HG03025 (cell line): ENCODE results near the gene CUL4A.
"Not testable (repeated sequence)": the region's sequence is repeated elsewhere in the genome, so short reads cannot be mapped to it uniquely, and the experiment has no call there.

Experiments
- ATAC-seq: cut with Tn5 transposase; IDR thresholded peaks from one replicate; pipeline ENCODE4 v1.9.1; 2021; ENCODE audit warnings: mild to moderate bottlenecking, moderate library complexity; ENCODE audit not compliant: unreplicated experiment, low FRiP score

Gene CUL4A

DNA sequence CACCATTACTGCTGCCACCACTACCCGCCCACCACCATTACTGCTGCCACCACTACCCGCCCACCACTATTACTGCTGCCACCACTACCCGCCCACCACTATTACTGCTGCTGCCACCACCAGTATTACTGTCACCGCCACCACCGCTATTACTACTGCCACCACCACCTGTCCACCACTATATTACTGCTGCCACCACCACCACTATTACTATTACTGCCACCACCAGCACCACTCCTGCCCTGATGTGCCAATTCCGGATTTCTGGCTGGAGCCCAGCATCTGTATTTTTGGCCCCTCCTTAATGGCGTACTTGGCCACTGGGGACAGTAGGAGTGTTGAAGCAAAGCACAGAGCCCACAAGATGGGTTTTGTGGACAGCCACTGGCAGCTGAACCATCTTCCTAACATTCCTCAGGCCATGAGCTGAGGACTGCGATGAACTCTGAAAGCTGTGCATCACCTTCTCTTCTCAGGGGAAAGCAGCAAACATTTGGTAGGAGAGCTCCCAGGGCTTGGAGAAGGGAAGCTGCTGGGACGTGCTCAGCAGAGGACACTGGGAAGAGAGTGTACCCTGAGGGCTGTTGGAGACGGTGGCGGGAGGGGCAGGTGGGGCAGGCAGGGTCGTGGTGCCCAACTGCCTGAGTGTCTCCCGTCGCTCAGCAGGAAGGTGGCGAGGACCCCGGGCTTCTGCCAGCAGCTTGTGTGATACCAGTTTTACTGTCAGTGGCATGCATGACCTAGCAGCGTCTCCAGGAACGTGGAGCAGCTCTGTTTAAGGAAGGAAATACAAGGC, 23.0 kb downstream of the CUL4A start:
- ATAC-seq = no peak

DNA sequence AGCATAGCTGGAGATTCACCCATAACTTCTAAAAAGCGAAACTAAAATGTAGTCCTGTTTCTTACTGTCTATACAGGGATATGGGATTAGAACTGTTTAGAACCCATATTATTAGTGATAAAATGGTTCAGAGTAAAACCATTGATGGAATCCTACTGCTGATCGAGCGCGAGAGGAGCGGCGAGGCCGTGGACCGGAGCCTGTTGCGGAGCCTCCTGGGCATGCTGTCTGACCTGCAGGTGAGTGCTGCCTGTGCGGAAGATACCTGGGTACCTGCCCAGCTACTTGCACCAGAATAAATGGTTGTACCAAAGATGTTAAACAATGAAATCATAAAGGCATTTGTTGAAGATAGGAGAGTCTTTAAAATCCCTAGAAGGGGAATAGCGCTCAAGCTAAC, 23.7 kb downstream of the CUL4A start:
- ATAC-seq = no peak

DNA sequence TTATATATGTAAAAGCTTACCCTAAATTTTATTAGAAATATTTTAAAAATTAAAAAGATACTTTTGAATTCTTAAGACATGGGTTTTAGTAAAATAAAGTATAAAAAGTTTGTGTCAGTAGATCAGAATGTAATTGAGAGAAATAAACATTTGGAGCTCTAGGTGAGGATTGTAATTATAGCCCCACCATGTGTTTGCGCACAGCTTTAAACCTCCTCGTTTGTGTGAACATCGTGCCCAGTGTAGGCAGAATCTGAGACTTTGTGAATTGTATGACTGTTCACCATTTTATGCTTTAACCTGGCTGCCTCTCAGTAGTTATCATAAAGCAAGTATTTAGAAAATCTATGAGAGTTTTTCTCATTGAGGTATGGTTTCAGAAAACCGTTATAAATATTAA, 29.1 kb downstream of the CUL4A start:
- ATAC-seq = no peak

DNA sequence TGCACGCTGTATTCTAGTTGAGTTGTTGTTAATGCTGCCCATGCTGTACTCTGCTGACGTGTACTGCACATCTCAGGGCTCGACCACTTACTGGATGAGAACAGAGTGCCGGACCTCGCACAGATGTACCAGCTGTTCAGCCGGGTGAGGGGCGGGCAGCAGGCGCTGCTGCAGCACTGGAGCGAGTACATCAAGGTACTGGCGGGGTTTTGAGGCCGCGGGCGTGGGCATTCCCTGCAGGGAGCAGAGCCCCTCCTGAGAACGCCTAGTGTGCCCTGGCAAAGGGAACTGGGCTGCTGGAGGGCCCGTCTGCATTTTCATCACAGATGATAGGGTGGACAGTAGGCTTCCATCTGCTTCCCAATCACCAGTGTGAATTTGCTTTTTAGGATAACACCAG, 29.9 kb downstream of the CUL4A start:
- no peak for ATAC-seq

DNA sequence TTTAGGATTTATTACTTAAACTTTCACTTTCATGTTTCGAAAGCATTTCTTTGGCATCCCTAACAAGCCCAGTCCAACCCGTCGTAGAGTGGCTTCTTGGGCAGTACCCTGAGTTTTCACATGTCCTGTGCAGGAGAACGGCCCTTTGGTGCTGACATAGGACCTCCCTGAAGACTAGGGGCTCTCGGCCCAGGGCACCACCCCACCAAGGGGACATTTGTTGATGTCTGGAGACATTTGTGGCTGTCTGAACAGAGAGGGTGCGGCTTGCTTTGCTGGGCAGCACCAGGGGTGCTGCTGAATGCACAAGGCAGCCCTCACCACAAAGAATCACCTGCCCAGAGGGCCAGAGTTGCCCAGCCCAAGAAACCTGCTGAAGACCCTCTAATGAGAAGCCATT, 30.6 kb downstream of the CUL4A start:
- ATAC-seq = no peak

DNA sequence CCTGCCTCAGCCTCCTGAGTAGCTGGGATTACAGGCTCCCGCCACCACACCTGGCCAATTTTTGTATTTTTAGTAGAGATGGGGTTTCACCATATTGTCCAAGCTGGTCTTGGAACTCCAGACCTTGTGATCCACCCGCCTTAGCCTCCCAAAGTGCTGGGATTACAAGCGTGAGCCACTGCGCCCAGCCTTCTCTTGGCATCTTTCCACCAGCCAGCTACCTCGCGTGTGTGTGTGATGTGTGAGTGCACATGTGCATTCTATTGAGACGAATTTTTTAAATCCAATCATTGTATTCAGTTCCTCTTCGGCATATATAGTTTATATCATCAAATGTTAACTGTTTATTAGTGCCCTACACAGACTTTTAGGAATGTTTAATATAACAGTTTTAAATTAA, 32.2 kb downstream of the CUL4A start:
- not testable (repeated sequence) for ATAC-seq

DNA sequence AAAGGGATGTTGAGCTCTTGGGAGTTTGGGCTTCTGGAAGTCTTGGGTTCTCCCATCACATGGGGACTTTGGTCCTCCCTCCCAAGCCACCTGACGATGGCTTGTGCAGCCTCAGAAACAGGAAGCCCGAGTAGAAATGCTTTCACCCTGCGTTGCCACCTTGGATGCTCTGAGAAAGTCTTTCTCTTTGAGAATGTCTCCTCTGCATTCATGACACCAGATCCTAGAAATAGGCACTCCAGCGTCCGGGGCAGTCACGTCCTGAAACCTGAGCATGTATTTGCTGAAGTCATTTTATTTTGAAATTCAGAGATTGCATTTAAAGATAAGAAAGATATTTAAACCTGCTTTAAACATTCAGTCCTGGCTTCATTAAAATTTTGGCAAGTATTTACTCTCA, 34.4 kb downstream of the CUL4A start:
- no peak for ATAC-seq

DNA sequence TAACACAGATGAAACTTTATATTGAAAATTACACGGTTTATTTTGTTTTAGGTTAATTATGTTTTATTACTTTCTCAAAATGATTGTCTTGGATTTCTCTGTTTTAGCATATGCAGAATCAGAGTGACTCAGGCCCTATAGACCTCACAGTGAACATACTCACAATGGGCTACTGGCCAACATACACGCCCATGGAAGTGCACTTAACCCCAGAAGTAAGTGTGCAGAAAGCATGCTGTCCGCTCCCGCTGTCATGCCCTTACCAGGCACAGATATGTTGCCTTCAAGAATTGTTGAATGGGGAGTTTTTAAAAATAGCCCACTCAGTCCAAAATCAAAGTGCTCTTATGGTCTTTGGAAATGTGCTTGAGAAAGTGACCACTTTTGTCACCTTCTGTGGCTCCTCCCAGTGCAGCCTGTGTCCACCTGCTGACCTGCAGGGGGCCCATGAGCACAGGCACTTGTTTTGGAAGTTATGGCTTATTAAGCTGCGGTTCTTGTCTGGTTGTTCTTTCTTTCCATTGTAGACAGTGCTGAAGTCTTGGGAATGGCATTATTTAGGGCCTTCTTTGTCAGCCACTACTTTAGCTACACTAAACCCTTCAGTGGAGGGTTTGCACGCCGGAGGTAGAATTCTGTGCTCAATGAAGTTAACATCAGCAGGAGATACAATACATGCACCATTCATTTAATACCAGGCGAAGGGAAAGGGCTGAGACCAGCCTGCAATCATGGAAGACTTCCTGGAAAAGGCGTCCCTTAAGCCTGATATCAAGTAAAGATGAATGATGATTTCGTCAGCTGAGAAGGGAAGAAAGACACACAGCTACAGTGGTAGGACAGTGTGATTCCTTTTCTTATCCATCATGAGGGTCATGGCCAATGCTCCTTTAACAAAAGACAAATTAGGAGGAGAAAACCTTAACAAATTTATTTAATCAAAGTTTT, 36.7 kb downstream of the CUL4A start:
- no peak for ATAC-seq

DNA sequence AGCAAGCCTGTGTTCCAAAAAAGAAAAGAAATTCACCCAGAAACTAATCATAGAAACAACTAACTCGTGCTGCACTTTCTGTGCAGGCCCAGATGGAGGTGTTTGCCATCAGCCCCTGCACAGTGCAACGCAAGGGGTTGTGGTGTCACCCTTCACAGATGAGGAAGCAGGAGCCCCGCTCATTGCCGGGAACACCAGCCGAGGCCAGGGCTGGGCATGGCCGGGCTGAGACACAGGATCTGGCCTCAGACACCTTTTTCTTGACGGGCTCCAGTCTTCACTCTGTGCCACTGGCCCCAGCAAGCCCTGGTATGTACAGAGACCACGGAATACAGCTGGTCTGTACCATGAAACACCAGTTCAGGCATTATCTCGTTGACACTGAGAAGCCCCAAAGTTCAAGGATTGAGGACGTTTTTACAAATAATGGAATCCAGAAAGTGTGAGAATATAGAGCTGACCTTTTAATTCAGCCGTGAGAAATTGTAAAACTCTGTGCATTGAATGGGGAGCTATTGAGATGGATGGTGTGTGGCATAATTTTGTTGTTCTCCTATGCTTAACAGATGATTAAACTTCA, 43.2 kb downstream of the CUL4A start:
- ATAC-seq = no peak

DNA sequence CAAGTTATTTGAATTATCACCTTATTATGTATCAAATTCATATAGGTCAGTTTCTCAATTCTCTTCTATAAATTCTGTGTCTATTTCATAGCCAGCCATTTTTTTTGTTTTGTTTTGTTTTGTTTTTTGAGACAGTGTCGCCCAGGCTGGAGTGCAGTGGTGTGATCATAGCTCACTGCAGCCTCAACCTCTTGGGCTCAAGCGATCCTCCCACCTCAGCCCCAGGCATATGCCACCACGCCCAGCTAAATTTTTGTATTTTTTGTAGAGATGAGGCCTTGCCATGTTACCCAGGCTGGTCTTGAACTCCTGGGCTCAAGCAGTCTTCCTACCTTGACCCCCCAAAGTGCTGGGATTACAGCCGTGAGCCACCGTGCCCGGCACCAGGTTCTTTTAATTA, 48.5 kb downstream of the CUL4A start:
- not testable (repeated sequence) for ATAC-seq

DNA sequence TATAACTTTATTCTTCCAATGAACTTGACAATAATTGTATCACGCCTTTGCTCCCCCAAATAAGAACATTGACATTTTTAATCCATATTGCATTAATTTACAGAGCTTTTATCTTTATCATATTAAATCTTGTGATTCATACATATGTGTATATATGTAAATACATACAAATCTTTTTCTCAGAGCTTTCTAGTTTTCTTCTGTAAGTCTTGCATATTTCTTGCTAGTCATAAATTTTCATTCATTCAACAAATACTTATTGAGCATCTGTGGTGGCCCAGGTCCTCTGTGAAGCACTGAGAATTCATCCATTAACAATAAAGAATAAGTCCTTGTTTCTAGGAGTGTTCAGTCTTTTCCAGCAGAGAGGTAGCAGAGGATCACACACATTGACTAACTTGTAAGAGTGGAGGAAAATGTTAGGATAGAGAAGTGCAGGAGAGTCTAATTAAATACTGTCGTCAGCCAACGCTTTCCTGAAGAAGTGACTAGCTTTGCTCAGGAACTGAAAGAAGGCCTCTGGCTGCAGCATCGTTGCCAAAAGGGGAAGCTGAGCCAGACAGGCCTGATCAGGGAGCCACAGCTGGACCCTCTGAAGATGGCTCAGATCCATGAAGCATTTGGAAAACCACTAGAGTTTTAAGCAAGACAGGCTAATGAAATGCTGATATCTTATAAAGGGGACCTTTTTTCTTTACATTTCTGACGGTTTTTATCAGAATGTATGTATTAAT, 49.1 kb downstream of the CUL4A start:
- no peak for ATAC-seq

DNA sequence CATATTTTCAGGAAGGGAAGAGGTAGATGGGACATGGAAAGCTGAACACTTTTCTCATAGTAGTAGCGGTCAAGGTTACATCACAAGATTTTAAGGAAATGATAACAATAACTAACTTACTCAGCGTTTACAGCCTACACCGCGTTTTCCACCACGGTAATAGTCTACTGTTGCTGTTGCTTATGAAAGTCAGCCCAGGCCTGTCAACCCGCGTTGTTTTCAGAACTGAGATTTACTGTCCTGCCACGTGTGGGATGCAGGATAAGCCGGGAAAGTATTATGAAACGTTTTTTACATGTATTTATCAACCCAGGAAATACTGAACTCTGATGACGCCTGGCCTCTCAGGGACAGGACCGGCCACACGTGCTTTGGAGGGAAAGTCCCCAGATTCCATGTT, 51.6 kb downstream of the CUL4A start:
- no peak for ATAC-seq

DNA sequence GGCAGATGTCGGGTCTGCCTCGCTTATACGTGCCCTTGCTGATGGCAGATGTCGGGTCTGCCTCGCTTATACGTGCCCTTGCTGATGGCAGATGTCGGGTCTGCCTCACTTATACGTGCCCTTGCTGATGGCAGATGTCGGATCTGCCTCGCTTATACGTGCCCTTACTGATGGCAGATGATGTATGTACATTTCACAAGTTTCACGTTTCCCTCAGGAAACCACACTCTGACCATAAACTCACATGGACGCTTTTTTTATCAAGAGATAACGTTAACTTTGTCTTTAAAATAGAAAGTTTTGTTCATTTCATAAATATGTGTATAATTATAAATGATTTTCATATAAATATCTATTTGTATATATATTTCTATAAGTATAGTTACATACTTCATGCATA, 53.6 kb downstream of the CUL4A start:
- ATAC-seq = not testable (repeated sequence)

DNA sequence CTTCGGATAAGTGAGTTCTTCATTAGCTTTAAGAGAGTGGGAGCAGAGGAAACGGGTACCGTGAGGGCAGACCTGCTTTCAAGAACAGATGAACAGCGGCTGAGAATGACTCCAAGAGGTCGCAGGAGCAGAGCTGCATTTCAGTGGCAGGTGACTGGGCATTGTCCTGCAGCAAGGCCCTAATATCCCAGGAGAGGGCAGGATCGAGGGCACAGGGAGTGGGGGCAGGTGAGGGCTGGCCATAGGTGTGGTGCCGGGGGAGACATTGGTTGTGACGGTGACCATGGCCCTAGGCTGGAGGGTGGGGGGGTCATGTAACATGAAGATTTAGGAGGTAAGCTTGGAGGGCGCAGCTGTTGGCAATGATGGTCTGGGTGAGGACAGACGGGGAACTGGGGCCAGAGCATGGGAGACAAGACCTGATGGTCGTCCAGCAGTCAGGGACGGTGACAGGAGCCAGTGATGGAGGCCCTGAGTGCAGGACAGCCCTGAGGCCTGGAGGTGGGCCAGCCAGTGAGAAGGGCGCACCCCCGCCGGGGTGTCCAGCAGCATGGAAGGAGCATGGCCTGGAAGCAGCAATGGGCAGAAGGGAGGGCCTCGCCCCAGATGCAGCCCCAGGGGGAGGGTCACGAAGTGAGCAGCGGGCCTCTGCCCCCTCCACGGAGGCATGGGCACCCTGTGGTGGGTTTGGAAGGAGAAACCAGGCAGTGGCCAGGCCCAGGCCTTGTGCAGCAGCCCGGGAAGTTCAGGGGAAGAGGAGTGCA, 58.4 kb downstream of the CUL4A start:
- ATAC-seq = no peak

DNA sequence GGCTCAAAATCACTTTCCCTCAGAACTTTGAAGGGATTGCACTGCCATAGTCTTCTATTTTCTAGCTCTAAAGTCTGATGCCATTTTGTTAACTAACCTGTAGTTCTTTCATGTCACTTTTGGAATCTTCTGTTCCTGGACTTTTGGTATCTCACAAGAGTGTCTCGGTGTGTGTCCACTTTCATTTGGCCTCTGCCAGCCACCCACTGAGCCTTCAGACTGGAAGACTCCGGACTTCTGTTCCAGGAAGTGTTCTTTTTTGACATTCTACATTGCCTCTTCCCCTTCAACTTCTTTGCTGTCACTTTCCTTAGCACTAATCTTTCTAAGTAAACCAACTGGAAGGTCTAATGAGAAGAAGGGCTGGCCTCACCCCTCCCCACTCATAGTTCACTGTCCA, 62.6 kb downstream of the CUL4A start:
- no peak for ATAC-seq

DNA sequence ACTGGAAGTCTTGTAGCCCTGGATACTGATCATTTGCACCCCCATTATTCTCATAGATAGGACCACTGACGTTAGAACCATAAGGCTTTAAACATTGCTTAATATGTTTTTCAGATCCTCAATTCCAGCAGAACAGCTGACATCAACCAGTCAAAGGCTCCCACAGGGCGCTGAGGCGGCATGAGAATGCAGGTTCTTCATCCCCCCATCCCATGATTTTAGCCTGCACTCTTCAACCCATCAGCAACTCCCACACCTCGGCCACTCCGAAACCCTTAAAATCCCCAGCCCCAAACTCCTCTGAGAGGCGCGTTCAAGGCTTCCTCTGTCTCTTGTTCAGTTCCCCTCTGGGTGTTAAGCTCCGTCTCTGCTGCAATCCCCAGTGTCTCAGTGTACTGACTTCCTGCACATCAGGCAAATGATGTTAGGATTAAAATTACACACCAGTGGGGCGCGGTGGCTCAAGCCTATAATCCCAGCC, 63.3 kb downstream of the CUL4A start:
- ATAC-seq = no peak

DNA sequence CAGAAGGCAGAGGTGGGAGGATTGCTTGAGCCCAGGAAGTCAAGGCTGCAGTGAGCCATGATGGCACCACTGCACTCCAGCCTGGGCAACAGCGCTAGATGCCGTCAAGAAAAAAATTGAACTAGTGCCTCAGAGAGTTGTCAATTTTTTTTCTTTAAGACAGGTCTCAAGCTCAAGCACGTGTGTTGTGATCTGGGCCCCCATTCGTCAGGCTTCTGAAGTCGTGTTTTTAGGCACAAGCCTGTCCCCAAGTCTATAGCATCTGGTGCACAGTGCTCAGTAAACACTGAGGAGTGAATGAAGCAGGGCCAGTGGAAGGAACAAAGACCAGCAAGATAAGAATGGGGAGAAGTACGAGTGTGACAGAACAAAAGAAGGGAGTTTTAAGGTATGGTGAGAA, 63.9 kb downstream of the CUL4A start:
- ATAC-seq = no peak

DNA sequence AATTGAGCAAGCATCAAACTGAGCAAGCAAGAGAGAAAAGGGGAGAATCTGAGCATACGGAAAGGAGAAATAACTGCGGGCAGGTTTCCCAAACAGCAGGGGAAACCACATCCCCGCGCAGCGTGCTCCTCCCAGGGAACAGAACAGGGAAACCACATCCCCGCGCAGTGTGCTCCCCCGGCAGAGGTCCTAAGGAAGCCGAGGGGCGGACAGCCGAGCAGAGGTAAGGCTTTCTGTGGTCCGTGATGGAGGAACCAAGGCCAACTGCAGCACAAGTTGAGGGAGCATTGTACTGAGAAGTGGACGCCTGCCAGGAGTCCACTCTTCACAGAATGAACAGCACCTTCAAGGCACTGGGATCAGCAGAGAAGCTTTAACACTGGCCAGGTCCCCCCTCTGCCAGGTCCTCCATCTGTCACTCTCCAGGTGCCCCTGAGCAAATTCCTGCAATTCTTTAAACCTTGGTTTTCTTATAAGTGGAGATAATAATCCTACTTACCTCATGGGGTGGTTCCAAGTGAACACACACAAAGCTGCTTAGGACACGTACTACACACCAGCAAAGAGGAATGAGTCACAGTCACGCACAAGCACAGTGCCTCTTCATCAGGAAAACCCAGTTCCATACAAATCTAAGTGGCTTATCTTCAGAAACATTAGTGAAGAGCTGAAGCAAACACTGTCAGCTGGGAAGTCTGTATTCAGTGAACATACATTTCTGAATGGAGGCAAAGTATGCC, 64.6 kb downstream of the CUL4A start:
- ATAC-seq = no peak

DNA sequence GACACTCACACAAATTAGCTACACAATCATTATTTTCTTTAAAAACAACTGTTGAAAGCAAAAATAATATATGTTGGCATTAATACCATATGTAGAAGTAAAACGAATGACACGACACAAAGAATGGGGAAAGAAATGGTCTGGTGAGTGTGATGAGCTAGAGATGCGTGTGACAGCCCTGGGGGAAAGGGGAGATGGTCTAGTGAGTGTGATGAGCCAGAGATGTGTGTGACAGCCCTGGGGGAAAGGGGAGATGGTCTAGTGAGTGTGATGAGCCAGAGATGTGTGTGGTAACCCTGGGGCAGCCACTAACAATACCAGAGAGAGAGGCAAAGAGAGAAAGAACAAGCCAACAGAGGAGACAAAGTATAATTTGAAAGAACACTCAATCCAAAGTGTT, 65.3 kb downstream of the CUL4A start:
- ATAC-seq = no peak
